H1 (cell line): ENCODE data around the gene GABRR1. TPM values are rescaled to one million over a fixed set of nuclear protein-coding genes. Genes with fewer than 3 reads are reported as not detected.

Experiments
- CTCF ChIA-PET: fragments of 300-600 bp; sonication (Branson Sonifier 250); formaldehyde crosslinking; loops from one replicate; lab custom pipeline; 2021; ENCODE audit not compliant: partially characterized antibody; lab: Charles Lee
- POLR2A ChIA-PET: fragments of 300-600 bp; sonication (Branson Sonifier 250); formaldehyde crosslinking; loops from one replicate; lab custom pipeline; 2021; ENCODE audit warnings: inconsistent platforms; ENCODE audit not compliant: partially characterized antibody; lab: Charles Lee
- DNase-seq, 2 experiments: peaks; one replicate each; pipeline versions ENCODE4 v3.0.0 to v3.0.0-alpha.2; 2010 to 2022; ENCODE audit warnings: low spot score in 2 of 2, low read depth in 1 of 2, mixed read lengths in 1 of 2
- FAIRE-seq: peaks from 2 replicates; lab custom pipeline; 2011; peaks lifted over from hg19 to GRCh38; lab: Jason Lieb, UNC
- H2AFZ ChIP-seq: 2 replicates; pipeline ENCODE4 v1.8.1; 2012; ENCODE audit warnings: low read length, inconsistent platforms
- H2AK5ac ChIP-seq: 2 replicates; pipeline ENCODE4 v1.6.1; 2013; ENCODE audit warnings: low read depth, low read length
- H2BK120ac ChIP-seq: replicated peaks from 2 replicates; pipeline ENCODE3; 2013; ENCODE audit warnings: low read depth, low read length, inconsistent platforms
- H2BK12ac ChIP-seq: 2 replicates; pipeline ENCODE4 v1.6.1; 2013; ENCODE audit warnings: low read depth, low read length
- H2BK15ac ChIP-seq: 2 replicates; pipeline ENCODE4 v1.6.1; 2013; ENCODE audit warnings: low read length
- H2BK20ac ChIP-seq: 2 replicates; pipeline ENCODE4 v1.6.1; 2013; ENCODE audit warnings: low read length
- H2BK5ac ChIP-seq: 2 replicates; pipeline ENCODE4 v1.6.1; 2013; ENCODE audit warnings: low read depth, low read length
- H3K14ac ChIP-seq: 2 replicates; pipeline ENCODE4 v1.6.1; 2013; ENCODE audit warnings: inconsistent platforms; ENCODE audit not compliant: insufficient read length
- H3K18ac ChIP-seq: 2 replicates; pipeline ENCODE4 v1.6.1; 2013; ENCODE audit warnings: low read length; ENCODE audit errors: extremely low read depth
- H3K23ac ChIP-seq: 2 replicates; pipeline ENCODE4 v1.6.1; 2013; ENCODE audit warnings: inconsistent platforms; ENCODE audit not compliant: insufficient read length
- H3K23me2 ChIP-seq: 2 replicates; pipeline ENCODE4 v1.6.1; 2013; ENCODE audit warnings: low read depth, low read length
- H3K27ac ChIP-seq: 2 replicates; pipeline ENCODE4 v1.6.1; 2011; ENCODE audit warnings: low read depth, low read length, inconsistent platforms
- H3K27me3 ChIP-seq, 4 experiments: replicated peaks in 1 of 4; 1 replicate in 1 of 4; 2 replicates in 3 of 4; pipeline versions ENCODE4 v1.6.1 to v1.8.1; 2011 to 2013; ENCODE audit warnings: low read length in 3 of 4, mild to moderate bottlenecking in 3 of 4, inconsistent platforms in 2 of 4, mixed read lengths in 2 of 4, moderate library complexity in 1 of 4; ENCODE audit not compliant: control insufficient read depth in 3 of 4, insufficient read depth in 3 of 4; ENCODE audit errors: extremely low read depth in 1 of 4
- H3K36me3 ChIP-seq, 4 experiments: 2 replicates each; pipeline versions ENCODE4 v1.6.1 to v1.8.1; 2011 to 2013; ENCODE audit warnings: mild to moderate bottlenecking in 4 of 4, low read length in 3 of 4, moderate library complexity in 2 of 4, control low read depth in 1 of 4, inconsistent platforms in 1 of 4; ENCODE audit not compliant: insufficient read depth in 4 of 4, control insufficient read depth in 2 of 4
- H3K4ac ChIP-seq: replicated peaks from 2 replicates; pipeline ENCODE3; 2013; ENCODE audit warnings: low read length, low read depth, mixed read lengths, inconsistent platforms; ENCODE audit not compliant: insufficient read length
- H3K4me1 ChIP-seq, 4 experiments: replicated peaks in 1 of 4; 1 replicate in 1 of 4; 2 replicates in 3 of 4; pipeline versions ENCODE4 v1.6.1 to v1.8.1; 2011 to 2013; ENCODE audit warnings: low read length in 3 of 4, inconsistent platforms in 2 of 4, mixed read lengths in 1 of 4; ENCODE audit not compliant: insufficient read depth in 4 of 4, control insufficient read depth in 3 of 4
- H3K4me2 ChIP-seq, 2 experiments: 2 replicates each; pipeline versions ENCODE4 v1.6.1 to v1.8.1; 2011 to 2013; ENCODE audit warnings: low read depth in 2 of 2, low read length in 2 of 2, control low read depth in 1 of 2, inconsistent platforms in 1 of 2, mild to moderate bottlenecking in 1 of 2; ENCODE audit not compliant: insufficient read depth in 1 of 2
- H3K4me3 ChIP-seq, 4 experiments: fragments of 200-600, 300-600 bp in 1 of 4; sonication (generic), shearing (Covaris generic), sonication (Bioruptor Twin) in 1 of 4; 2 replicates each; pipeline versions ENCODE4 v1.5.1 to v1.8.1; 2011 to 2016; ENCODE audit warnings: low read length in 4 of 4, low read depth in 3 of 4, control low read depth in 2 of 4, inconsistent platforms in 2 of 4, mild to moderate bottlenecking in 2 of 4, mixed read lengths in 1 of 4, moderate library complexity in 1 of 4; ENCODE audit not compliant: insufficient read depth in 2 of 4; ENCODE audit errors: extremely low read depth in 1 of 4
- H3K56ac ChIP-seq: replicated peaks from 2 replicates; pipeline ENCODE3; 2013; ENCODE audit warnings: low read depth, mild to moderate bottlenecking, mixed read lengths, low read length, inconsistent platforms; ENCODE audit not compliant: insufficient read length
- H3K79me1 ChIP-seq: 2 replicates; pipeline ENCODE4 v1.6.1; 2013; ENCODE audit warnings: low read depth, low read length, control low read depth
- H3K79me2 ChIP-seq, 2 experiments: 2 replicates each; pipeline versions ENCODE4 v1.6.1 to v1.8.1; 2012 to 2013; ENCODE audit warnings: low read length in 2 of 2, mild to moderate bottlenecking in 2 of 2, inconsistent platforms in 1 of 2; ENCODE audit not compliant: insufficient read depth in 2 of 2, control insufficient read depth in 1 of 2
- H3K9ac ChIP-seq, 4 experiments: replicated peaks in 1 of 4; 1 replicate in 1 of 4; 2 replicates in 3 of 4; pipeline versions ENCODE4 v1.6.1 to v1.8.1; 2011 to 2013; ENCODE audit warnings: low read depth in 3 of 4, low read length in 3 of 4, control low read depth in 2 of 4, mild to moderate bottlenecking in 2 of 4, moderate library complexity in 2 of 4, inconsistent platforms in 1 of 4; ENCODE audit errors: extremely low read depth in 1 of 4
- H3K9me3 ChIP-seq, 2 experiments: 2 replicates each; pipeline versions ENCODE4 v1.6.1 to v1.8.1; 2012 to 2013; ENCODE audit warnings: mild to moderate bottlenecking in 2 of 2, moderate library complexity in 2 of 2, control low read depth in 1 of 2, inconsistent platforms in 1 of 2, low read depth in 1 of 2, low read length in 1 of 2, mixed read lengths in 1 of 2; ENCODE audit not compliant: insufficient read depth in 2 of 2
- H4K20me1 ChIP-seq, 2 experiments: replicated peaks in 1 of 2; 2 replicates each; pipeline versions ENCODE3 to v1.8.1; 2011 to 2013; ENCODE audit warnings: inconsistent platforms in 2 of 2, low read length in 2 of 2, mild to moderate bottlenecking in 1 of 2; ENCODE audit not compliant: insufficient read depth in 2 of 2, control insufficient read depth in 1 of 2
- H4K5ac ChIP-seq: 2 replicates; pipeline ENCODE4 v1.6.1; 2013; ENCODE audit warnings: low read length, low read depth, mixed read lengths, inconsistent platforms; ENCODE audit not compliant: insufficient read length
- H4K8ac ChIP-seq: 2 replicates; pipeline ENCODE4 v1.8.0; 2013; ENCODE audit warnings: mild to moderate bottlenecking, moderate library complexity, low read length, inconsistent platforms; ENCODE audit not compliant: insufficient read depth; ENCODE audit errors: extremely low read depth
- H4K91ac ChIP-seq: replicated peaks from 2 replicates; pipeline ENCODE3; 2013; ENCODE audit warnings: low read length, mixed read lengths, inconsistent platforms; ENCODE audit not compliant: insufficient read length
- CBX5 ChIP-seq: fragments of 300-800, 300-1000 bp; sonication (generic); IDR thresholded peaks from 2 replicates; pipeline ENCODE4 v1.7.1; 2016; ENCODE audit warnings: antibody characterized with exemption, low read length, low read depth
- CTCF ChIP-seq, 3 experiments: IDR thresholded peaks; 1 replicate in 2 of 3; 2 replicates in 1 of 3; pipeline versions ENCODE4 v1.5.1 to v1.6.1; 2011; ENCODE audit warnings: low read length in 3 of 3, mild to moderate bottlenecking in 3 of 3, inconsistent platforms in 2 of 3, low read depth in 1 of 3, moderate library complexity in 1 of 3; ENCODE audit not compliant: insufficient read depth in 1 of 3; ENCODE audit errors: control extremely low read depth in 1 of 3
- JUND ChIP-seq: IDR thresholded peaks from 2 replicates; pipeline ENCODE4 v1.6.1; 2011; ENCODE audit warnings: mild to moderate bottlenecking, improper control_type of control experiment, low read length
- NANOG ChIP-seq: IDR thresholded peaks from 2 replicates; pipeline ENCODE4 v1.6.1; 2011; ENCODE audit warnings: low read length, low read depth, mild to moderate bottlenecking, inconsistent platforms; ENCODE audit not compliant: insufficient read depth, poor library complexity, severe bottlenecking
- RAD21 ChIP-seq, 2 experiments: IDR thresholded peaks in 1 of 2; conservative IDR thresholded peaks in 1 of 2; 2 replicates each; pipeline ENCODE4 v1.6.1; 2011; ENCODE audit warnings: low read depth in 2 of 2, low read length in 2 of 2, improper control_type of control experiment in 1 of 2, inconsistent platforms in 1 of 2, mild to moderate bottlenecking in 1 of 2, moderate library complexity in 1 of 2
- SIRT6 ChIP-seq: IDR thresholded peaks from one replicate; pipeline ENCODE4 v1.7.1; 2012; ENCODE audit warnings: low read length, inconsistent platforms
- WGBS, 2 experiments: shearing (Covaris generic) in 1 of 2; methylation state at CpG; one replicate each; pipeline versions ENCODE4 v1.1.6 to v1.1.7; 2013 to 2015; ENCODE audit warnings: low lambda C conversion rate in 2 of 2, mixed read lengths in 2 of 2, inconsistent platforms in 1 of 2, low coverage in 1 of 2, missing lambda C conversion rate in 1 of 2; ENCODE audit not compliant: insufficient replicate concordance in 2 of 2, insufficient coverage in 1 of 2, insufficient read length in 1 of 2; ENCODE audit errors: extremely low coverage in 1 of 2, missing lambda C conversion rate in 1 of 2; 5-methylcytosine and 5-hydroxymethylcytosine counted together
- polyA plus RNA-seq, 7 experiments: library from polyadenylated mRNA; depleted of rRNA in 3 of 7; stranded (reverse) in 5 of 7; unstranded in 2 of 7; fragments of >200 nt in 5 of 7; fragments of 200-250 nt in 2 of 7; gene quantifications; 1 replicate in 5 of 7; 2 replicates in 1 of 7; 4 replicates in 1 of 7; pipeline versions ENCODE4 v1.2.1 to v1.2.3, GENCODE V29; 2011 to 2013; ENCODE audit warnings: missing spikeins in 2 of 7, mixed read lengths in 2 of 7
- total RNA-seq: library from RNA; stranded (reverse); fragmentation: NEBNext Ultra II Directional; extraction: Animal tissue kit (Norgen Biotek cat#: 25700); gene quantifications from 2 replicates; pipeline ENCODE4 v1.2.1, GENCODE V29; 2021

The GABRR1 gene
- total and polyA plus RNA-seq, 2 of the 8 experiments (the other 6 are each of a cell fraction or from before 2014, with no cell fraction given), result 0.60 to 0.63 TPM

GRCh38 chr6:89239338-89239737 lies 22.2 kb upstream of the GABRR1 start:
- no peaks in the 10 kb centered on the region for H3K79me2 ChIP-seq
- POLR2A ChIA-PET, result no interaction called here

More at GRCh38 chr6:89239338-89239737, 22.2 kb upstream of the GABRR1 start:
- no peaks in the 10 kb centered on the region for H3K79me1 ChIP-seq
- FAIRE-seq, result no peak
- H4K20me1 ChIP-seq, result no peaks in the 10 kb centered on the region
- H2BK15ac ChIP-seq, result no peak overlapping the region
- H3K4me1 ChIP-seq, result peaks cover 0 to 3% (median under 1%) of the 10 kb centered on the region in 4 experiments; a peak in 3 of 7 replicates
- H2BK20ac ChIP-seq, result no peak overlapping the region
- no peak overlapping the region for H2AK5ac ChIP-seq
- no peak overlapping the region for H3K56ac ChIP-seq
- H3K23me2 ChIP-seq, result no peaks in the 10 kb centered on the region
- H2AFZ ChIP-seq, result no peak overlapping the region
- no peak overlapping the region for H4K91ac ChIP-seq
- no peak overlapping the region for H3K4me3 ChIP-seq
- H2BK120ac ChIP-seq, result no peak overlapping the region
- no peak overlapping the region for H3K4me2 ChIP-seq
- H3K27me3 ChIP-seq, result peaks cover 0 to 2% (median under 1%) of the 10 kb centered on the region in 4 experiments; a peak in 4 of 7 replicates
- no peak overlapping the region for H4K5ac ChIP-seq
- TF ChIP-seq RAD21 (IDR thresholded peaks at IDR 0.05 in 1 of 2, conservative IDR thresholded peaks at IDR 0.05 in 1 of 2; ENCODE audit: low read depth in 2 of 2, low read length in 2 of 2) (peak; percentile 36 to 47; a peak in 3 of 4 replicates), CBX5 (no peak), CTCF (IDR thresholded peaks at IDR 0.05; ENCODE audit: control extremely low read depth in 1 of 3, insufficient read depth in 1 of 3, low read depth in 1 of 3, low read length in 3 of 3) (peak in 2 of 3 experiments; percentile 52; a peak in 3 of 4 replicates), SIRT6 (no peak), JUND (no peak), NANOG (no peak)
- CTCF ChIA-PET, result interaction anchor here (0.6 to 6.9 kb wide), 12 partner anchors 13 to 267 kb away, joined by 3 to 56 read pairs (median 3); no protein-coding TSS in a partner anchor
- H2BK5ac ChIP-seq, result no peak overlapping the region
- no peak for DNase-seq
- WGBS, 2 experiments, result 74% methylated on average over 3 of the region's 3 CpGs; no CpG with 5 or more reads in 1 of the 2 experiments
- H3K36me3 ChIP-seq, result peaks cover 0 to 3% (median 0%) of the 10 kb centered on the region in 4 experiments; a peak in 2 of 8 replicates
- no peak overlapping the region for H2BK12ac ChIP-seq
- no peak overlapping the region for H3K18ac ChIP-seq
- peaks cover 0 to 6% of the 10 kb centered on the region in 2 experiments; a peak in 1 of 4 replicates for H3K9me3 ChIP-seq
- H3K27ac ChIP-seq, result no peak overlapping the region
- no peak overlapping the region for H4K8ac ChIP-seq
- H3K9ac ChIP-seq, result no peak overlapping the region
- no peak overlapping the region for H3K4ac ChIP-seq
- no peak overlapping the region for H3K14ac ChIP-seq
- H3K23ac ChIP-seq, result no peak overlapping the region
